ELR (cell line): ENCODE measurements around the gene DAD1.
A peak's percentile ranks its signal among the peaks of the same experiment; 100 is the strongest.
"Not testable (repeated sequence)": the region's sequence is repeated elsewhere in the genome, so short reads cannot be mapped to it uniquely, and the experiment has no call there.

Experiments
- DNase-seq: peaks from one replicate; pipeline ENCODE4 v3.0.0-alpha.2; 2015; ENCODE audit warnings: low read depth

DAD1 gene

DNA sequence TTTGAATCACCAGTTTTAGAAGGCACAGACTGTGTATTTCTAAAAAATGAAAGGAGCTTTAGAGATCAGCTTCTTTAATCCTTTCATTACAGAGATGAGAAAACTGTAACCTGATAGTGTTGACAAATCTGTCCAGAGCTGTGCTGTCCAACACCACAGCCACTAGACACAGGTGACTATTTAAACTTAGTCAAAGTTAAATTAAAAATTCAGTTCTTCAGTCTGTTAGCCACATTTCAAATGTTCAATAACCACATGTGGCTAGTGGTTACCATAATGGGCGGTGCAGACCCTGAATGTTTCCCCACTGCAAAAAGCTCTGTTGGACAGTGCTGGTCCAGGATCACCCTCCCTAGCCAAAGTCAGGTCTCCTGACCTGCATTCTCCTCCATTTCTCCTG lies 21.6 kb downstream of the DAD1 start:
- no peak for DNase-seq

DNA sequence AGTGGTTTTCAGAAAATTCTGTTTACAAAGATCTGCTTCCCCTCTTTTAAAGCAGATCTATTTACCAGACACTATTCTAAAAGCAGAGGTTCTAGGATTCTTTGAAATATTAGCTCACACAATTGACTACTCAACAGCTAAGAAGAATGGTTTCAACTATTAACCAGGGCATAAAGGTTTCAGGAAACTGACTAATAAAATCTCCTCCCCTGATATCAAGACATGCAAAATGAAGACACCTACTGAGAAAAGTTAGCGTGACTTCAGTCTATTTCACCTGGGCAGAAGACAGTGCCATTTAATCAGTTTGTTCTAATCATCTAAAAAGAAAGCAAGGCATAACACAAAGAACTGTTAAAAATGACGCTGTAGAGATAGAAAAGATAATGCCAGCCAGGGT lies 22.2 kb downstream of the DAD1 start:
- no peak for DNase-seq

DNA sequence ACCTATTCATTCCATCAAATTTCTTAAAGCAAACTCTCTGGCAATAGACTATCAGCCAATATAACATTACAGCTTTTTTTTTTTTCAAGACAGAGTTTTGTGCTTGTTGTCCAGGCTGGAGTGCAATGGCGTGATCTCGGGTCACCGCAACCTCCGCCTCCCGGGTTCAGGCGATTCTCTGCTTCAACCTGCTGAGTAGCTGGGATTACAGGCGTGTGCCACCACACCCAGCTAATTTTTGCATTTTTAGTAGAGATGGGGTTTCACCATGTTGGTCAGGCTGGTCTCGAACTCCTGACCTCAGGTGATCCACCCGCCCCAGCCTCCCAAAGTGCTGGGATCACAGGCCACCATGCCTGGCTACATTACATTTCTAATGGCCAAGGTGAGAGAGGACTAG lies 22.8 kb downstream of the DAD1 start:
- DNase-seq: not testable (repeated sequence)

GRCh38 chr14:22565391-22565945 lies 23.6 kb downstream of the DAD1 start:
- no peak for DNase-seq

DNA sequence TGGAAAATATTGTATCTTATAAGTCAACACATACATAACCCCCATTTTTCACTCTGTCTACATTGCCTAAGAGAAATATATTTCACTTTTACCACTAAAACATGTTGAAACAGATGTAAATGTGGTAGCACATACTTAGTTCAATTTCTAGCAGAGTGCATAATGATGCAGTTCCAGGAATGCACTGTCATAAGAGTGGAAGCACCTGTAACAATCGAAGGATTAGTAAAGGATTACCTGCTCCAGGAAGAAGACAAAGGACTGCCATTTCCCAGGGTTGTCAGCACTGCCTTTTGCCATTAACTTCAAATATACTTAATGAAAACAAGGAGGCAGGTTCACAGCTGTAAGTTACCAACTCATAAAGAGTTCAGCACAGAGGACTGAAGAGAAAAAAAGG lies 24.6 kb downstream of the DAD1 start:
- DNase-seq: no peak

GRCh38 chr14:22563987-22564386 lies 25.0 kb downstream of the DAD1 start:
- DNase-seq: no peak

DNA sequence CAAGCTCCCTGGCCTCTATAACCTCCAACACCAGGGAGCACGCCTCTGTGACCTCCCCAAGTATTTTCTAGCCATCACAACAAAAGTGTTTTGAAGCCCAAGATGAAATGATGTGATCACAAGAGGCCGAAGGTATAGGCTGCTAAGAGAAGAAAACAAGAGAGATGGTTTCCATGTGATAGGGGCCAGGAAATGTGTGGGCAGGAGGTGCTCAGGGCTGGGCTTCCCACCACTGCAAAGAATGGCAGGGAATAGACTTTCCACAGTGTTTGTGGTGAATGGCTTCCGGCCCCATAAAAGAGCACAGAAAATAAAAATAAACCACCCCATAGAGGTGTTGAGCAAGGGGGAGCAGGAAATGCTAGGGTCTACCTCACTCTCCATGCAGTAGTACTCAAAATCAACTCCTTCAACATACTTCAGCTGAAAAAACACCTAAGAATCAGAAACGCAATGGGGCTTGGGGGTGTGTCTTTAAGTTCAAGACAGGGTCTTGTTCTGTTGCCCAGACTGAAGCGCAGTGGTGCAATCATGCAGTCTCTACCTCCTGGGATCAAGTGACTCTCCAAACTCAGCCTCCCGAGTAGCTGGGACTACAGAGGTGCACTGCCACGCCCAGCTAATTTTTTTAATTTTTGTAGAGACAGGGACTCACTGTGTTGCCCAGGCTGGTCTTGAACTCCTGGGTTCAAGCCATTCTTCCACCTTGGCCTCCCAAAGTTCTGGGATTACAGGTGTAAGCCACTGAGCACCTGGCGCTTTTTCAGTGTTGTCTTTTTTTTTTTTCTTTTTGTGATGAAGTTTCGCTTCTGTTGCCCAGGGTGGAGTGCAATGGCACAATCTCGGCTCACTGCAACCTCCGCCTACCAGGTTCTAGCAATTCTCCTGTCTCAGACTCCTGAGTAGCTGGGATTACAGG lies 27.1 kb downstream of the DAD1 start:
- no peak for DNase-seq

DNA sequence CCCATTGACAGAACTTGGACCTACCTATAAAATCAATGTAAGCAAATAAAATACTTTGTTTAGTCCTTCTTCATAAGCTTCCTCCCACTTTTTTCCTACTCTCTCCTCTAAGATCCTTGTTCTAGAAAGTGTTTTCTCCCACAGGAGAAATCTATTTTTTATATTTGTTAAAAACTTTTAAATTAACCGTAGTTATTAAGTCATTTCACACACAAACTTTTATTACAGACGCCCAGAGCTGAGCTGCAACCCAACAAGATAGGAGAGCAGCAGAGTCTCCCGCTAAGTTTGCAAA lies 27.7 kb downstream of the DAD1 start:
- no peak for DNase-seq

- DNase-seq: no peak
These were observed 28.2 kb downstream of the DAD1 start for GRCh38 chr14:22560662-22561365.

DNA sequence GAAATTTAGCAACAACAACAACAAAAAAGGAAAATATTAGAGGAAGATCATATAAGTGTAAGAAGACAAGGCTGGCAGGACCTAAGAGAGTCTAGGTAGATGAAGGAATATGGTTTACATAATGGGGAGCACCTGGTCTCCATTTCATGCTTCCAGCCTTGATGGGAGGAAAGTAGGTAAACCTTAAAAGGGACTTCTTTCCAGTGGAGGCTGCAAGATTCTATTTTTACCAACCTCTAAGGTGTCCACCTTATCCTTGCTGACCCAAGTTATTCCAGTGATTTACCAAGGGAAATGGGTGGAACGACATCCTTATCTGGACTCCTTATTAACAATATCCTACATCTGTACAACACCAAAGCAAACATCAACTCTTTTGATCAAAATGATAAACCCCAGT lies 30.0 kb downstream of the DAD1 start:
- no peak for DNase-seq

GRCh38 chr14:22558221-22558913 lies 30.7 kb downstream of the DAD1 start:
- DNase-seq: no peak

GRCh38 chr14:22557846-22558220 lies 31.2 kb downstream of the DAD1 start:
- no peak for DNase-seq

DNA sequence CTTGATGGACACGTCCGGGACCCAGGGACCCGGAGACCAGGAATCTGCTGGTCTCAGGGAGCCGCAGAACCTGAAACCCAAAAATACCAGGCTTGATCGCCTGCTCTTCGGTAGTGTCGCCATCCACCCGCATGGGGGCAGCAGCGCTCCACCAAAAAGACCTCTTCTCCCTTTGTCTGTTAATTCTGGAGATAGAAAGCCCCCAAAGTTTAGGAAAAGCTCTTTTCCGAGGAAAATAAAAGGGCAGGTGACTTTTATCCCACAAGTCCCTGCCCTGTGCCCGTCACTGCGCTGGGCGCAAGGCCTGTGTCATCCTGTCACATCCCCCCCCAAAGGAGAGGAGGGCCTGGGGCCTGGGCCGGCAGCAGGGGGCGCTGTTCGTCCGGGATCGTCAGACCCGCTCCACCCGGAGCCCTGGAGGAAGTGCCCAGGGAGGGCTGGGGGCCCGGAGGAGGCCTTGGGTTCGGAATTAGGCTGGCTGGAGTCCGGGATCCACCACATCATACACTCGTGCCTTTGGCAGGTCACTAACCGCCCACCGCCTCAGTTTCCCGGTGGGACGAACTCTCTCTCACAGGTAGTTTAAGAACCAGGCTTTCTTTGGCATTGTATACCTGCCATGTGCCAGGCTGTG lies 31.9 kb downstream of the DAD1 start:
- peak; percentile 80 for DNase-seq

DNA sequence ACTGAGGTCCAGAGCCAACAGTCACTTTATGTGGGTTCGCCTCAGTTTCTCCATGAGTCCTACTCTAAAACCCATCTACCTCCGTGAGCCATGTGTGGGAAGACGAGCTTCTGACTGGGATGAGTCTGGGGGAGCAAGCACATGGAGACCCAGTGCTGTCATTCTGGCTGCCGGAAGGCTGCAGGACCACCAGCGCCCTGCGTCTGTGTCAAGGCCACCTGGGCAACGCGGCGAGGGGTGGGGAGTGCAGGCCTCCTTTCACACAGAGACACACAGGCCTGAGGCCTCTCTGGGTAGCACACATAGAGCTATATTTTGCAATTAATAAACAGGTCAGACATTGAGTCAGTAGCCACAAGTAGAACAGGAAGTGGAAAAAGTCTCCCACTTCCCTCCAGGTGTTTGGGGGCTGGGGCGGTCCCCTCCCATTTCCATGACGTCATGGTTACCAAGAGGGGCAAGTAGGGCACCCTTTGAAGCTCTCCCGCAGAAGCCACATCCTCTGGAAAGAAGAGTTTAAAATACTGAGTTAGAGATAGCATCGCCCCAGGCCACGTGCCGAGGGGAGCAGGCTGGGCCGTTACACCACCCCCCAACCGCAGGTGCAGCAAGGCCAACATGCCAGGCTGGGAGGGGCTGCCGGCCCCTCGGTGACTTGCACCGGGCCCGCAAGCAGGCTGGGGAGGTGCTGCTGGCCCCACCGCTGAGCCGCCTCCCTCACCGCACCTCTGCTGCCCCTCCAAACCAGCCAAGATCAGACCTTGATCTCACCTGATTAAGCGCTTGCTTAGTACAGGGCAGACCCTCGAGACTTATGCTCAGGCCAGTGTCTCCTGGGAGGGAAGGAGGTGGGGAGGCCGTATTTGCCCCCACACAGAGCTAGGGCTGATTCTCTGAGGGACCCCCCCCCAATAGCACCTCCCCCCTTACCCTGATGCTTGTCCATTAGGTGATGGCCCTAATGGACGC lies 32.7 kb downstream of the DAD1 start:
- peak; percentile 93 for DNase-seq

DNA sequence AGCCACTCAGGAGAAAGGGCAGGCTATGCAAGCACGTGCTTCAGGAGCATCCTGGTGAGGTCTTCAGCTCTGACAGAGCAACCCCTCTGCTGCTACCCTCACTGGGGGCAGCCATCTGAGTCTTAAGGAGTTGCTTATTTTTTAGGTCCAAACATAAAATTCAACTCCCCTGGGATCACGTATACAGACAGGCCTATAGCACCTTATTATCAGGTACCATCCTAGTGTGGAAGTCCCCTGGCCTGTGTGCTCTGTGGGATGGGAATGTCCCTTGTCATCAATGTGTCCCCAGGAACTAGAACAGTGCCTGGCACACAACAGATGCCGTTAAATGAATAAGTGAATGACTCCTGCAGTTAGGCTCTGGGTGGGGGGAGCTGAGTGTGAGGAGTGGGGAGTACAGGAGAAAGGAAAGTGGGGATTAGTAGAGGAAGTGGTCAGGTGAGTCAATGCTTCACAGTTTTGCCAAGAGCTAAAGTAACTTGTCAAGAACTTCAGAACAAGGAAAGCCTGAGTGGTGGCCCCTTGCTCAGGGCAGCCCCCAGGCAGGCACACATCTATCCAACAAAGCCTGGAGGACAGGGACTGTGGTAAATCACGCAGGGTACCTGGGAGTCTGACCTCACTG lies 33.5 kb downstream of the DAD1 start:
- peak; percentile 74 for DNase-seq

GRCh38 chr14:22554498-22555383 lies 34.3 kb downstream of the DAD1 start:
- no peak for DNase-seq

DNA sequence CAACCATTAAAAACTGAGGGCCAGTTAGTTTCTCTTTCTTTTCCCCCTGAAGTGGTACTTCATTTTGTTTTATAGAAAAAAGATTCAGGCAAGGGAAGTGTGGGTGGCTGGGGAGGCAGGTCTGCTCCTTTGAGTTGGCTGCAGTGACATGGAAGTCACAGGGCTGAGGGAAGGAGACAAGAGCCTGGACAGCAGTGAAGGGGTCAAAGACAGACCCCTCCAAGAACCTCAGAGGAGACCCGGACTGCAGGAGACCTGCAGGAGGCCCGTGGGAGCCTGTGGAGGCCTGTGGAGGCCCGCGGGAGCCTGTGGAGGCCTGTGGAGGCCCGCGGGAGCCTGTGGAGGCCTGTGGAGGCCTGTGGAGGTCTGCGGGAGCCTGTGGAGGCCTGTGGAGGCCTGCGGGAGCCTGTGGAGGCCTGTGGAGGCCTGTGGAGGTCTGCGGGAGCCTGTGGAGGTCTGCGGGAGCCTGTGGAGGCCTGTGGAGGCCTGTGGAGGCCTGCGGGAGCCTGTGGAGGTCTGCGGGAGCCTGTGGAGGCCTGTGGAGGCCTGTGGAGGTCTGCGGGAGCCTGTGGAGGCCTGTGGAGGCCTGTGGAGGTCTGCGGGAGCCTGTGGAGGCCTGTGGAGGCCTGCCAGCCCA lies 35.0 kb downstream of the DAD1 start:
- not testable (repeated sequence) for DNase-seq

GRCh38 chr14:22553445-22553844 lies 35.6 kb downstream of the DAD1 start:
- DNase-seq: no peak

GRCh38 chr14:22552827-22553076 lies 36.3 kb downstream of the DAD1 start:
- DNase-seq: no peak
